Gastroesophageal sphincter (tissue), 4 donors: Measurements from ENCODE around the gene TMEM154. TPM values are rescaled to one million over a fixed set of nuclear protein-coding genes. Genes with fewer than 3 reads are reported as not detected.

ENCODE experiments used
- ATAC-seq: fragments of 150-250 bp; one replicate; pipeline ENCODE4 v1.9.1; 2016; ENCODE audit warnings: mild to moderate bottlenecking, moderate library complexity
- H3K27ac ChIP-seq, 4 donors: fragments of 200-600 bp; sonication (generic) in 3 of 4; 1 replicate in 3 of 4; 2 replicates in 1 of 4; pipeline ENCODE4 v1.5.1; 2016 to 2019
- H3K27me3 ChIP-seq: fragments of 200-600 bp; sonication (generic); one replicate; pipeline ENCODE4 v1.5.1; 2019
- H3K36me3 ChIP-seq, 2 donors: fragments of 200-600 bp; sonication (generic); one replicate each; pipeline ENCODE4 v1.5.1; 2019; ENCODE audit warnings: control low read depth in 1 of 2
- H3K4me1 ChIP-seq, 3 donors: fragments of 200-600 bp; sonication (generic); 1 replicate in 2 of 3; 2 replicates in 1 of 3; pipeline ENCODE4 v1.5.1; 2016 to 2019; ENCODE audit warnings: control low read depth in 2 of 3
- H3K4me3 ChIP-seq, 2 donors: fragments of 200-600 bp; sonication (generic); one replicate each; pipeline ENCODE4 v1.5.1; 2019; ENCODE audit warnings: mild to moderate bottlenecking in 1 of 2, moderate library complexity in 1 of 2
- H3K9me3 ChIP-seq, 3 donors: fragments of 200-600 bp; sonication (generic); one replicate each; pipeline ENCODE4 v1.5.1; 2017 to 2019; ENCODE audit warnings: control low read depth in 2 of 3
- CTCF ChIP-seq, 4 experiments: fragments of 200-600 bp in 2 of 4; fragments of 450-650 bp in 2 of 4; sonication (generic) in 1 of 4; IDR thresholded peaks; one replicate each; pipeline ENCODE4 v1.5.1; 2017 to 2019; ENCODE audit warnings: antibody characterized with exemption in 4 of 4, mild to moderate bottlenecking in 2 of 4, moderate library complexity in 2 of 4
- EP300 ChIP-seq: sonication (generic); formaldehyde crosslinking; IDR thresholded peaks from one replicate; pipeline ENCODE4 v1.6.1; 2017; ENCODE audit warnings: antibody characterized with exemption, mild to moderate bottlenecking
- POLR2A ChIP-seq, 2 donors: fragments of 450-650 bp; IDR thresholded peaks; one replicate each; pipeline ENCODE4 v1.6.1; 2017; ENCODE audit warnings: antibody characterized with exemption in 2 of 2, mild to moderate bottlenecking in 2 of 2, moderate library complexity in 1 of 2
- POLR2AphosphoS5 ChIP-seq: sonication (generic); formaldehyde crosslinking; IDR thresholded peaks from one replicate; pipeline ENCODE4 v1.6.1; 2017; ENCODE audit warnings: antibody characterized with exemption
- WGBS, 2 donors: methylation state at CpG; one replicate each; pipeline ENCODE4 v1.1.5; 2018; ENCODE audit warnings: low coverage in 1 of 2; 5-methylcytosine and 5-hydroxymethylcytosine counted together
- total RNA-seq, 4 donors: library from RNA; depleted of rRNA; stranded (reverse); fragments of >200 nt; gene quantifications; one replicate each; pipeline ENCODE4 v1.1.0, GENCODE V29; 2016

Gene TMEM154
- total RNA-seq, 4 donors from 2014 or later: 0.77 to 13.6 (median 3.8) TPM

GRCh38 chr4:152646221-152646620, 33.6 kb downstream of the TMEM154 start:
- Histone ChIP-seq H3K27me3 (no peaks in the 10 kb centered on the region), H3K4me1 (no peaks in the 10 kb centered on the region), H3K36me3 (no peaks in the 10 kb centered on the region), H3K9me3 (no peaks in the 10 kb centered on the region), H3K27ac (no peak overlapping the region), H3K4me3 (no peak overlapping the region)
- ATAC-seq: no peak
- no peak for TF ChIP-seq EP300
- TF ChIP-seq CTCF (IDR thresholded peaks at IDR 0.05): no peak
- TF ChIP-seq POLR2AphosphoS5: no peak
- TF ChIP-seq POLR2A (IDR thresholded peaks at IDR 0.05): no peak
- 80 to 86% methylated on average over 2 of the region's 3 CpGs for WGBS, 2 donors

- no peaks in the 10 kb centered on the region for H3K9me3 ChIP-seq
- no peaks in the 10 kb centered on the region for H3K27me3 ChIP-seq
- WGBS, 2 donors: 27 to 47% methylated on average over 3 to 4 of the region's 4 CpGs
- peaks cover 0 to 5% (median 0%) of the 10 kb centered on the region in 3 donors for H3K4me1 ChIP-seq
- ATAC-seq: no peak
- H3K27ac ChIP-seq: no peak overlapping the region
- no peaks in the 10 kb centered on the region for H3K36me3 ChIP-seq
- no peak for TF ChIP-seq POLR2AphosphoS5
- no peak overlapping the region for H3K4me3 ChIP-seq
Observed at GRCh38 chr4:152644130-152644529, 35.7 kb downstream of the TMEM154 start.

GRCh38 chr4:152643153-152644035, 36.4 kb downstream of the TMEM154 start:
- TF ChIP-seq POLR2A (IDR thresholded peaks at IDR 0.05) (no peak), CTCF (IDR thresholded peaks at IDR 0.05) (no peak), EP300 (no peak), POLR2AphosphoS5 (no peak)
- 55% methylated on average over 8 of the region's 8 CpGs; no CpG with 5 or more reads in 1 of the 2 donors for WGBS, 2 donors
- Histone ChIP-seq H3K27me3 (no peaks in the 10 kb centered on the region), H3K9me3 (no peaks in the 10 kb centered on the region), H3K4me1 (peaks cover 0 to 5% (median 0%) of the 10 kb centered on the region in 3 donors), H3K27ac (no peak overlapping the region), H3K4me3 (no peak overlapping the region), H3K36me3 (no peaks in the 10 kb centered on the region)
- ATAC-seq: peak; percentile 28

GRCh38 chr4:152640058-152640921, 39.5 kb downstream of the TMEM154 start:
- no peaks in the 10 kb centered on the region for H3K36me3 ChIP-seq
- WGBS, 2 donors: 22 to 36% methylated on average over 6 to 7 of the region's 8 CpGs
- no peaks in the 10 kb centered on the region for H3K27me3 ChIP-seq
- no peak for ATAC-seq
- H3K27ac ChIP-seq: no peak overlapping the region
- no peaks in the 10 kb centered on the region for H3K9me3 ChIP-seq
- TF ChIP-seq EP300 (no peak), POLR2A (IDR thresholded peaks at IDR 0.05) (no peak), POLR2AphosphoS5 (no peak), CTCF (IDR thresholded peaks at IDR 0.05) (peak; percentile 45 to 69 (median 48))
- H3K4me1 ChIP-seq: peaks cover 0 to 5% (median 0%) of the 10 kb centered on the region in 3 donors
- H3K4me3 ChIP-seq: no peak overlapping the region

GRCh38 chr4:152635851-152636250, 43.9 kb downstream of the TMEM154 start:
- WGBS, 2 donors: 59 to 77% methylated on average over 4 of the region's 4 CpGs
- no peak for ATAC-seq
- H3K27me3 ChIP-seq: no peaks in the 10 kb centered on the region
- no peak overlapping the region for H3K4me3 ChIP-seq
- H3K36me3 ChIP-seq: no peaks in the 10 kb centered on the region
- no peaks in the 10 kb centered on the region for H3K9me3 ChIP-seq
- H3K27ac ChIP-seq: no peak overlapping the region
- H3K4me1 ChIP-seq: peaks cover 0 to 5% (median 0%) of the 10 kb centered on the region in 3 donors
- TF ChIP-seq CTCF (IDR thresholded peaks at IDR 0.05) (no peak), POLR2AphosphoS5 (no peak), POLR2A (IDR thresholded peaks at IDR 0.05) (no peak), EP300 (no peak)
